AG04450 (cell line): ENCODE data around the gene C2orf81. TPM values are rescaled to one million over a fixed set of nuclear protein-coding genes. Genes with fewer than 3 reads are reported as not detected.

Experiments used
- CTCF ChIA-PET: fragments of 300-600, 350-600 bp; formaldehyde crosslinking; extraction: SDS; loops from one replicate; lab custom pipeline; 2022; ENCODE audit warnings: antibody characterized with exemption, inconsistent platforms; lab: Charles Lee
- POLR2A ChIA-PET: fragments of 350-600 bp; formaldehyde crosslinking; extraction: SDS; loops from one replicate; lab custom pipeline; 2021; ENCODE audit warnings: antibody characterized with exemption, inconsistent platforms; lab: Yijun Ruan, JAX
- DNase-seq: peaks from one replicate; pipeline ENCODE4 v3.0.0-alpha.2; 2011; ENCODE audit warnings: low read depth, low spot score
- H3K27ac ChIP-seq: one replicate; pipeline ENCODE4 v1.5.1; 2012; ENCODE audit warnings: low read depth, low read length, control low read depth
- H3K27me3 ChIP-seq: one replicate; pipeline ENCODE4 v1.6.0; 2012; ENCODE audit warnings: low read length; ENCODE audit not compliant: control insufficient read depth, insufficient read depth
- H3K4me3 ChIP-seq: 2 replicates; pipeline ENCODE4 v1.5.1; 2011; ENCODE audit warnings: mild to moderate bottlenecking, low read depth, low read length, control low read depth
- H3K9me3 ChIP-seq: 2 replicates; pipeline ENCODE4 v1.5.1; 2012; ENCODE audit warnings: low read length; ENCODE audit not compliant: control insufficient read depth, insufficient read depth
- polyA plus RNA-seq: library from polyadenylated mRNA; depleted of rRNA; stranded (reverse); fragments of >200 nt; gene quantifications from 2 replicates; pipeline ENCODE4 v1.2.3, GENCODE V29; 2011
- TF ChIP-seq, protein P1 (sequence below): IDR thresholded peaks from 2 replicates; pipeline ENCODE4 v1.5.1; 2011; ENCODE audit warnings: low read depth, low read length, control low read depth, inconsistent platforms

C2orf81 gene
- polyA plus RNA-seq, 1 experiment: 0.16 TPM

DNA sequence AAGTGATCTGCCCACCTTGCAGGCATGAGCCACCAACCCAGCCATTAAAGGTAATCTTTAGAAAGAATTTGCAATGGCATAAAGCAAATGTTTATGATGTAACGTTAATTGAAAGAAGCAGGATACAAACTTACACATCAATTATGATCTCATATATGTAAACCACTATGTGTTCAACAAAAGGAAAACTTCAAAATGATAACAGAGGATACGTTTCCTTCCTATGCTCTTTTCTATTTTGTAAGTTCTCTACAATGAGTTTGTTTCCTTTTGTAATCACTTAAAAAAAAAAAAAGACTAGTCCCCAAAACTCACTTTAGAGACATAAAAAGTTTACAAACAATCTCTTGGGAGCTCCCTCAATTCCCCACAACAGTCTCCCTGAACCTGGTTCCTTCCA is 1.4 kb downstream of the C2orf81 start:
- ChIA-PET CTCF (no interaction called here), POLR2A (no interaction called here)
- H3K27me3 ChIP-seq: peaks cover 14% of the 10 kb centered on the region
- no peaks in the 10 kb centered on the region; the same call in 1 of the 2 replicates for H3K9me3 ChIP-seq
- H3K4me3 ChIP-seq: no peak overlapping the region
- DNase-seq: no peak
- H3K27ac ChIP-seq: no peak overlapping the region
- TF ChIP-seq, protein P1, sequence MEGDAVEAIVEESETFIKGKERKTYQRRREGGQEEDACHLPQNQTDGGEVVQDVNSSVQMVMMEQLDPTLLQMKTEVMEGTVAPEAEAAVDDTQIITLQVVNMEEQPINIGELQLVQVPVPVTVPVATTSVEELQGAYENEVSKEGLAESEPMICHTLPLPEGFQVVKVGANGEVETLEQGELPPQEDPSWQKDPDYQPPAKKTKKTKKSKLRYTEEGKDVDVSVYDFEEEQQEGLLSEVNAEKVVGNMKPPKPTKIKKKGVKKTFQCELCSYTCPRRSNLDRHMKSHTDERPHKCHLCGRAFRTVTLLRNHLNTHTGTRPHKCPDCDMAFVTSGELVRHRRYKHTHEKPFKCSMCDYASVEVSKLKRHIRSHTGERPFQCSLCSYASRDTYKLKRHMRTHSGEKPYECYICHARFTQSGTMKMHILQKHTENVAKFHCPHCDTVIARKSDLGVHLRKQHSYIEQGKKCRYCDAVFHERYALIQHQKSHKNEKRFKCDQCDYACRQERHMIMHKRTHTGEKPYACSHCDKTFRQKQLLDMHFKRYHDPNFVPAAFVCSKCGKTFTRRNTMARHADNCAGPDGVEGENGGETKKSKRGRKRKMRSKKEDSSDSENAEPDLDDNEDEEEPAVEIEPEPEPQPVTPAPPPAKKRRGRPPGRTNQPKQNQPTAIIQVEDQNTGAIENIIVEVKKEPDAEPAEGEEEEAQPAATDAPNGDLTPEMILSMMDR: no peak

GRCh38 chr2:74419345-74419744 is 2.1 kb downstream of the C2orf81 start:
- POLR2A ChIA-PET: no interaction called here
- Histone ChIP-seq H3K27ac (no peak overlapping the region), H3K27me3 (peaks cover 14% of the 10 kb centered on the region), H3K9me3 (no peaks in the 10 kb centered on the region; the same call in 1 of the 2 replicates), H3K4me3 (no peak overlapping the region)
- no peak for DNase-seq
- CTCF ChIA-PET: no interaction called here
- TF ChIP-seq, protein P1: no peak

DNA sequence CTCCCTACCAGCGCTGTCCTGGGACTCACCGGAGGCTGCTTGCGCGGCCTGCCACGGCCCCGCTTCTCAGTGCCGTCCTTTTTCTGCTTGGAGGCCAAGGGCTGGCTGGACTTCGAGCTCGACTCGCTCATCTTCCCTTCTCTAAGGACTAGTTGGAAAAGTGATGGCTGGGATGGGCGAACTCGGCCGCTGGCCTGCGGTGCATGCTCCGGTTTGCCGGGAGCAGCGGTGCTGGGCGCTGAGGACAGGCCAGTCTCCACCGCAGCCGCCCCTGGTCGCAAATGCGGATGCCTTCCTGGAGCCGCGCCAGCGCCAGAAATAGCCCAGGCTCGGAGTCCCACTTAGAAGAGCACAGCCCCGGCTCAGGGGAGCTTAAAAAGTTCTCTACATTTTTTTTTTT is 3.1 kb downstream of the C2orf81 start:
- DNase-seq: no peak
- Histone ChIP-seq H3K9me3 (no peaks in the 10 kb centered on the region; the same call in 1 of the 2 replicates), H3K27me3 (peaks cover 18% of the 10 kb centered on the region), H3K27ac (no peak overlapping the region), H3K4me3 (no peak overlapping the region)
- ChIA-PET POLR2A (interaction anchor here (0.5 kb wide), 1 partner anchor 122 kb away, joined by 4 read pairs; no protein-coding TSS in a partner anchor), CTCF (interaction anchor here (0.6 to 0.9 kb wide), 2 partner anchors 9 to 36 kb away, joined by 4 read pairs; no protein-coding TSS in a partner anchor)
- TF ChIP-seq, protein P1: no peak

GRCh38 chr2:74417763-74418162 is 3.7 kb downstream of the C2orf81 start:
- ChIA-PET POLR2A (no interaction called here), CTCF (no interaction called here)
- DNase-seq: no peak
- Histone ChIP-seq H3K9me3 (no peaks in the 10 kb centered on the region; the same call in 1 of the 2 replicates), H3K4me3 (no peak overlapping the region), H3K27ac (no peak overlapping the region), H3K27me3 (peaks cover 18% of the 10 kb centered on the region)
- TF ChIP-seq, protein P1: no peak

DNA sequence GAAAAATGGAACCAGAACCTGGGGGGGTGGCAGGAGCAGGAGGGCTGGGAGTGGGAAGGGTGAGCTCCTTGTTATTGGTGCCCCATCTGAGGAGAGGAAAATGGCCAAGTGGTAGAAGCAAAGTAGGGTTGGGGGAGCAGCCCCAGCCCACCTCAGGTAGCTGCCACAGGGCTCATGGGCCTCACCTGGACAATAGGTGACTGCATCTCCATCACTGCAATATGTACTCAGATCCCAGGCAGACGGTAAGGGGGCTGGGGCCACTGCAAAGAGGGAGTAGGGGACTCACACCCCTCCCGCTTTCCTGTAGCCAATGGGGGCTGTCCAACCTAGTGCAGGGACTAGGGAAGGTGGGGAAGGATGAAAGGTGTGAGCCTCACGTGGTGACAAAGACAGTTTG is 4.2 kb downstream of the C2orf81 start:
- no peaks in the 10 kb centered on the region; the same call in 1 of the 2 replicates for H3K9me3 ChIP-seq
- ChIA-PET POLR2A (no interaction called here), CTCF (interaction anchor here (1.5 kb wide), 1 partner anchor 167 kb away, joined by 3 read pairs; no protein-coding TSS in a partner anchor)
- DNase-seq: no peak
- peaks cover 18% of the 10 kb centered on the region for H3K27me3 ChIP-seq
- H3K4me3 ChIP-seq: no peak overlapping the region
- H3K27ac ChIP-seq: no peak overlapping the region
- TF ChIP-seq, protein P1: no peak
